H1 (cell line): ENCODE data around the gene ANO2. TPM values are rescaled to one million over a fixed set of nuclear protein-coding genes. Genes with fewer than 3 reads are reported as not detected.

Source experiments
- CTCF ChIA-PET: fragments of 300-600 bp; sonication (Branson Sonifier 250); formaldehyde crosslinking; loops from one replicate; lab custom pipeline; 2021; ENCODE audit not compliant: partially characterized antibody; lab: Charles Lee
- POLR2A ChIA-PET: fragments of 300-600 bp; sonication (Branson Sonifier 250); formaldehyde crosslinking; loops from one replicate; lab custom pipeline; 2021; ENCODE audit warnings: inconsistent platforms; ENCODE audit not compliant: partially characterized antibody; lab: Charles Lee
- DNase-seq, 2 experiments: peaks; one replicate each; pipeline versions ENCODE4 v3.0.0 to v3.0.0-alpha.2; 2010 to 2022; ENCODE audit warnings: low spot score in 2 of 2, low read depth in 1 of 2, mixed read lengths in 1 of 2
- FAIRE-seq: peaks from 2 replicates; lab custom pipeline; 2011; peaks lifted over from hg19 to GRCh38; lab: Jason Lieb, UNC
- H2AFZ ChIP-seq: 2 replicates; pipeline ENCODE4 v1.8.1; 2012; ENCODE audit warnings: low read length, inconsistent platforms
- H2AK5ac ChIP-seq: 2 replicates; pipeline ENCODE4 v1.6.1; 2013; ENCODE audit warnings: low read depth, low read length
- H2BK120ac ChIP-seq: replicated peaks from 2 replicates; pipeline ENCODE3; 2013; ENCODE audit warnings: low read depth, low read length, inconsistent platforms
- H2BK12ac ChIP-seq: 2 replicates; pipeline ENCODE4 v1.6.1; 2013; ENCODE audit warnings: low read depth, low read length
- H2BK15ac ChIP-seq: 2 replicates; pipeline ENCODE4 v1.6.1; 2013; ENCODE audit warnings: low read length
- H2BK20ac ChIP-seq: 2 replicates; pipeline ENCODE4 v1.6.1; 2013; ENCODE audit warnings: low read length
- H2BK5ac ChIP-seq: 2 replicates; pipeline ENCODE4 v1.6.1; 2013; ENCODE audit warnings: low read depth, low read length
- H3K14ac ChIP-seq: 2 replicates; pipeline ENCODE4 v1.6.1; 2013; ENCODE audit warnings: inconsistent platforms; ENCODE audit not compliant: insufficient read length
- H3K18ac ChIP-seq: 2 replicates; pipeline ENCODE4 v1.6.1; 2013; ENCODE audit warnings: low read length; ENCODE audit errors: extremely low read depth
- H3K23ac ChIP-seq: 2 replicates; pipeline ENCODE4 v1.6.1; 2013; ENCODE audit warnings: inconsistent platforms; ENCODE audit not compliant: insufficient read length
- H3K23me2 ChIP-seq: 2 replicates; pipeline ENCODE4 v1.6.1; 2013; ENCODE audit warnings: low read depth, low read length
- H3K27ac ChIP-seq: 2 replicates; pipeline ENCODE4 v1.6.1; 2011; ENCODE audit warnings: low read depth, low read length, inconsistent platforms
- H3K27me3 ChIP-seq, 4 experiments: replicated peaks in 1 of 4; 1 replicate in 1 of 4; 2 replicates in 3 of 4; pipeline versions ENCODE4 v1.6.1 to v1.8.1; 2011 to 2013; ENCODE audit warnings: low read length in 3 of 4, mild to moderate bottlenecking in 3 of 4, inconsistent platforms in 2 of 4, mixed read lengths in 2 of 4, moderate library complexity in 1 of 4; ENCODE audit not compliant: control insufficient read depth in 3 of 4, insufficient read depth in 3 of 4; ENCODE audit errors: extremely low read depth in 1 of 4
- H3K36me3 ChIP-seq, 4 experiments: 2 replicates each; pipeline versions ENCODE4 v1.6.1 to v1.8.1; 2011 to 2013; ENCODE audit warnings: mild to moderate bottlenecking in 4 of 4, low read length in 3 of 4, moderate library complexity in 2 of 4, control low read depth in 1 of 4, inconsistent platforms in 1 of 4; ENCODE audit not compliant: insufficient read depth in 4 of 4, control insufficient read depth in 2 of 4
- H3K4ac ChIP-seq: replicated peaks from 2 replicates; pipeline ENCODE3; 2013; ENCODE audit warnings: low read length, low read depth, mixed read lengths, inconsistent platforms; ENCODE audit not compliant: insufficient read length
- H3K4me1 ChIP-seq, 4 experiments: replicated peaks in 1 of 4; 1 replicate in 1 of 4; 2 replicates in 3 of 4; pipeline versions ENCODE4 v1.6.1 to v1.8.1; 2011 to 2013; ENCODE audit warnings: low read length in 3 of 4, inconsistent platforms in 2 of 4, mixed read lengths in 1 of 4; ENCODE audit not compliant: insufficient read depth in 4 of 4, control insufficient read depth in 3 of 4
- H3K4me2 ChIP-seq, 2 experiments: 2 replicates each; pipeline versions ENCODE4 v1.6.1 to v1.8.1; 2011 to 2013; ENCODE audit warnings: low read depth in 2 of 2, low read length in 2 of 2, control low read depth in 1 of 2, inconsistent platforms in 1 of 2, mild to moderate bottlenecking in 1 of 2; ENCODE audit not compliant: insufficient read depth in 1 of 2
- H3K4me3 ChIP-seq, 4 experiments: fragments of 200-600, 300-600 bp in 1 of 4; sonication (generic), shearing (Covaris generic), sonication (Bioruptor Twin) in 1 of 4; 2 replicates each; pipeline versions ENCODE4 v1.5.1 to v1.8.1; 2011 to 2016; ENCODE audit warnings: low read length in 4 of 4, low read depth in 3 of 4, control low read depth in 2 of 4, inconsistent platforms in 2 of 4, mild to moderate bottlenecking in 2 of 4, mixed read lengths in 1 of 4, moderate library complexity in 1 of 4; ENCODE audit not compliant: insufficient read depth in 2 of 4; ENCODE audit errors: extremely low read depth in 1 of 4
- H3K56ac ChIP-seq: replicated peaks from 2 replicates; pipeline ENCODE3; 2013; ENCODE audit warnings: low read depth, mild to moderate bottlenecking, mixed read lengths, low read length, inconsistent platforms; ENCODE audit not compliant: insufficient read length
- H3K79me1 ChIP-seq: 2 replicates; pipeline ENCODE4 v1.6.1; 2013; ENCODE audit warnings: low read depth, low read length, control low read depth
- H3K79me2 ChIP-seq, 2 experiments: 2 replicates each; pipeline versions ENCODE4 v1.6.1 to v1.8.1; 2012 to 2013; ENCODE audit warnings: low read length in 2 of 2, mild to moderate bottlenecking in 2 of 2, inconsistent platforms in 1 of 2; ENCODE audit not compliant: insufficient read depth in 2 of 2, control insufficient read depth in 1 of 2
- H3K9ac ChIP-seq, 4 experiments: replicated peaks in 1 of 4; 1 replicate in 1 of 4; 2 replicates in 3 of 4; pipeline versions ENCODE4 v1.6.1 to v1.8.1; 2011 to 2013; ENCODE audit warnings: low read depth in 3 of 4, low read length in 3 of 4, control low read depth in 2 of 4, mild to moderate bottlenecking in 2 of 4, moderate library complexity in 2 of 4, inconsistent platforms in 1 of 4; ENCODE audit errors: extremely low read depth in 1 of 4
- H3K9me3 ChIP-seq, 2 experiments: 2 replicates each; pipeline versions ENCODE4 v1.6.1 to v1.8.1; 2012 to 2013; ENCODE audit warnings: mild to moderate bottlenecking in 2 of 2, moderate library complexity in 2 of 2, control low read depth in 1 of 2, inconsistent platforms in 1 of 2, low read depth in 1 of 2, low read length in 1 of 2, mixed read lengths in 1 of 2; ENCODE audit not compliant: insufficient read depth in 2 of 2
- H4K20me1 ChIP-seq, 2 experiments: replicated peaks in 1 of 2; 2 replicates each; pipeline versions ENCODE3 to v1.8.1; 2011 to 2013; ENCODE audit warnings: inconsistent platforms in 2 of 2, low read length in 2 of 2, mild to moderate bottlenecking in 1 of 2; ENCODE audit not compliant: insufficient read depth in 2 of 2, control insufficient read depth in 1 of 2
- H4K5ac ChIP-seq: 2 replicates; pipeline ENCODE4 v1.6.1; 2013; ENCODE audit warnings: low read length, low read depth, mixed read lengths, inconsistent platforms; ENCODE audit not compliant: insufficient read length
- H4K8ac ChIP-seq: 2 replicates; pipeline ENCODE4 v1.8.0; 2013; ENCODE audit warnings: mild to moderate bottlenecking, moderate library complexity, low read length, inconsistent platforms; ENCODE audit not compliant: insufficient read depth; ENCODE audit errors: extremely low read depth
- H4K91ac ChIP-seq: replicated peaks from 2 replicates; pipeline ENCODE3; 2013; ENCODE audit warnings: low read length, mixed read lengths, inconsistent platforms; ENCODE audit not compliant: insufficient read length
- ASH2L ChIP-seq: fragments of 200-600, 300-600 bp; sonication (generic); IDR thresholded peaks from one replicate; pipeline ENCODE4 v1.7.1; 2017; ENCODE audit warnings: low read length
- ATF3 ChIP-seq: IDR thresholded peaks from 2 replicates; pipeline ENCODE4 v1.6.1; 2011; ENCODE audit warnings: low read depth, mild to moderate bottlenecking, low read length; ENCODE audit not compliant: insufficient read depth
- CREB1 ChIP-seq: IDR thresholded peaks from 2 replicates; pipeline ENCODE4 v1.6.1; 2012; ENCODE audit warnings: inconsistent platforms
- GTF2F1 ChIP-seq: IDR thresholded peaks from 2 replicates; pipeline ENCODE4 v1.6.1; 2012; ENCODE audit warnings: low read depth, low read length, improper control_type of control experiment, borderline replicate concordance
- HDAC2 ChIP-seq, 2 experiments: fragments of 300-600 bp in 1 of 2; sonication (generic) in 1 of 2; IDR thresholded peaks; 2 replicates each; pipeline ENCODE4 v1.6.1; 2011 to 2012; ENCODE audit warnings: low read depth in 2 of 2, low read length in 2 of 2, mild to moderate bottlenecking in 2 of 2, moderate library complexity in 2 of 2, borderline replicate concordance in 1 of 2, inconsistent platforms in 1 of 2
- KDM1A ChIP-seq: fragments of 200-600, 300-600 bp; sonication (generic); IDR thresholded peaks from 2 replicates; pipeline ENCODE4 v1.7.1; 2016; ENCODE audit warnings: mild to moderate bottlenecking, low read length, borderline replicate concordance
- POLR2AphosphoS5 ChIP-seq: IDR thresholded peaks from 2 replicates; pipeline ENCODE4 v1.6.1; 2011; ENCODE audit warnings: low read depth, low read length
- RBBP5 ChIP-seq: IDR thresholded peaks from 2 replicates; pipeline ENCODE4 v1.7.1; 2012; ENCODE audit warnings: low read depth, mild to moderate bottlenecking, inconsistent platforms, low read length, moderate library complexity, borderline replicate concordance
- RNF2 ChIP-seq: fragments of 200-900, 300-1000 bp; sonication (generic); IDR thresholded peaks from 2 replicates; pipeline ENCODE4 v1.7.1; 2016; ENCODE audit warnings: borderline replicate concordance, low read depth, mild to moderate bottlenecking, antibody characterized with exemption, low read length; ENCODE audit not compliant: poor library complexity, severe bottlenecking; ENCODE audit errors: missing control alignments
- SUZ12 ChIP-seq: fragments of 200-600 bp; sonication (generic); IDR thresholded peaks from 2 replicates; pipeline ENCODE4 v1.6.1; 2012; ENCODE audit warnings: mild to moderate bottlenecking, inconsistent platforms, low read length, moderate library complexity, mixed read lengths
- polyA plus RNA-seq, 7 experiments: library from polyadenylated mRNA; depleted of rRNA in 3 of 7; stranded (reverse) in 5 of 7; unstranded in 2 of 7; fragments of >200 nt in 5 of 7; fragments of 200-250 nt in 2 of 7; gene quantifications; 1 replicate in 5 of 7; 2 replicates in 1 of 7; 4 replicates in 1 of 7; pipeline versions ENCODE4 v1.2.1 to v1.2.3, GENCODE V29; 2011 to 2013; ENCODE audit warnings: missing spikeins in 2 of 7, mixed read lengths in 2 of 7
- total RNA-seq: library from RNA; stranded (reverse); fragmentation: NEBNext Ultra II Directional; extraction: Animal tissue kit (Norgen Biotek cat#: 25700); gene quantifications from 2 replicates; pipeline ENCODE4 v1.2.1, GENCODE V29; 2021

ANO2 gene
- total and polyA plus RNA-seq, 2 of the 8 experiments (the other 6 are each of a cell fraction or from before 2014, with no cell fraction given): 1.9 to 5.5 TPM

- no peaks in the 10 kb centered on the region for H3K23me2 ChIP-seq
- DNase-seq (no peak), FAIRE-seq (no peak)
- H2AK5ac ChIP-seq: no peak overlapping the region
- no peaks in the 10 kb centered on the region for H4K20me1 ChIP-seq
- no peak overlapping the region for H3K4me3 ChIP-seq
- H2BK120ac ChIP-seq: no peak overlapping the region
- no peak overlapping the region for H2AFZ ChIP-seq
- no peak overlapping the region for H2BK12ac ChIP-seq
- H3K27ac ChIP-seq: no peak overlapping the region
- CTCF ChIA-PET: interaction anchor here (2.2 to 2.4 kb wide), 2 partner anchors 10 to 36 kb away, joined by 7 to 11 read pairs; no protein-coding TSS in a partner anchor
- no peak overlapping the region for H3K9ac ChIP-seq
- POLR2A ChIA-PET: interaction anchor here (1.3 kb wide), 1 partner anchor 9 kb away, joined by 3 read pairs; no protein-coding TSS in a partner anchor
- no peak overlapping the region for H3K4ac ChIP-seq
- no peak overlapping the region for H2BK15ac ChIP-seq
- H2BK20ac ChIP-seq: no peak overlapping the region
- H4K8ac ChIP-seq: no peak overlapping the region
- no peak overlapping the region for H4K91ac ChIP-seq
- no peaks in the 10 kb centered on the region for H3K79me2 ChIP-seq
- no peaks in the 10 kb centered on the region for H3K36me3 ChIP-seq
- H3K9me3 ChIP-seq: no peaks in the 10 kb centered on the region
- H3K14ac ChIP-seq: no peak overlapping the region
- H3K27me3 ChIP-seq: no peaks in the 10 kb centered on the region
- H3K18ac ChIP-seq: no peak overlapping the region
- H3K4me2 ChIP-seq: no peak overlapping the region
- H2BK5ac ChIP-seq: no peak overlapping the region
- H3K79me1 ChIP-seq: no peaks in the 10 kb centered on the region
- no peaks in the 10 kb centered on the region for H3K4me1 ChIP-seq
- H4K5ac ChIP-seq: no peak overlapping the region
- no peak overlapping the region for H3K23ac ChIP-seq
- H3K56ac ChIP-seq: no peak overlapping the region
- TF ChIP-seq SUZ12: no peak
- TF ChIP-seq GTF2F1: no peak
- TF ChIP-seq CREB1: no peak
- TF ChIP-seq ASH2L: no peak
- no peak for TF ChIP-seq POLR2AphosphoS5
- no peak for TF ChIP-seq RNF2
- TF ChIP-seq HDAC2 (IDR thresholded peaks at IDR 0.05; ENCODE audit: borderline replicate concordance in 1 of 2, low read depth in 2 of 2, low read length in 2 of 2): no peak
- TF ChIP-seq RBBP5: no peak
- TF ChIP-seq ATF3: no peak
- no peak for TF ChIP-seq KDM1A
These were observed 236.7 kb downstream of the ANO2 start for GRCh38 chr12:5708371-5708770.
